ENCODE results near the gene SLC12A7. TPM values are rescaled to one million over a fixed set of nuclear protein-coding genes. Genes with fewer than 3 reads are reported as not detected.

The SLC12A7 gene
- total RNA-seq, 1 experiment from 2014 or later = 28.1 TPM

DNA sequence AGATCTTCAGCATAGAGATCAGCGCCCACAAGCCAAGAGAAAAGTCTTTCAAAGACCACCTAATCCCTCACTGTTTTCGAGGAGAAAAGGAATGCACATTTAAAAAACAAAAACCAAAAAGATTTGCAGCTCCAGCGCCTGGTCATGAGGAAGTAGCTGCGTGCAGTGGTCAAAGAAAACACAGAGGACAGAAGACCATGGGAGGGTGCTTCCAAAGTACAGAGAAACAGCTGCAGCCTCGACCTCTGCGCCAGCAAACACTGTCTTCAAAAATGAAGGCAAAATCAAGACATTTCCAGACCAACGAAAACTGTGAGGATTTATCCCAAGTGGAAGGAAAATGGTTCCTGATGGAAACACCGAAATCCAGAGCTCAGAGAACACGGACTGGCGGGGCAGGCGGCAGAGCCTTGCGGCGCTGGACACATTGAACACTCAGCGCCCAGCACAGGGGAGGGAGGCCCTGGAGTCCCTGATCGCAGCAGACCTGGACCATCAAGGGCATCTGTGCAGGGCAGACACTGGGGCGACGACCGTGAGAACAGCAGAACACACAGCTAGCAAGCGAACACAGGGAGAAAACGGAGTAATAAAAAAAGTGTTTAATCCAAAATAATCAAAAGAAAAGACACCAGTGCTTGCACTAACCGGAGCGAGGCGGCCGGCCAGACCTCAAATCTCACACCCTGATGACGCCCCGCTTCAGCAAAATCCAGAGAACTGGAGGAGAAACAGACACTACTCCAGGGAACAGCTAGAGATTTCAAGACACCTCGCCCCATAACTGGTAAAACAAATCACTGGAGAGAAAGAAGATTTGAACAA is 12.6 kb upstream of the SLC12A7 start:
- H3K36me3 Mint-ChIP-seq = no peaks in the 10 kb centered on the region
- no peak for DNase-seq (ENCODE audit: low spot score)
- no peak overlapping the region for H3K27ac Mint-ChIP-seq
- no peak for TF ChIP-seq ZNF219 (CRISPR knock-in tag; IDR thresholded peaks at IDR 0.05; ENCODE audit: borderline replicate concordance)
- peaks cover 4% of the 10 kb centered on the region for H3K9me3 Mint-ChIP-seq
- H3K27me3 Mint-ChIP-seq (ENCODE audit: low read depth) = no peaks in the 10 kb centered on the region
- no peaks in the 10 kb centered on the region for H3K4me1 Mint-ChIP-seq
- ChIA-PET POLR2A (no interaction called here), CTCF (interaction anchor here (0.8 kb wide), 1 partner anchor 13 kb away, joined by 3 read pairs; no protein-coding TSS in a partner anchor)
- no peak overlapping the region for H3K4me3 Mint-ChIP-seq
- no peak for ATAC-seq

DNA sequence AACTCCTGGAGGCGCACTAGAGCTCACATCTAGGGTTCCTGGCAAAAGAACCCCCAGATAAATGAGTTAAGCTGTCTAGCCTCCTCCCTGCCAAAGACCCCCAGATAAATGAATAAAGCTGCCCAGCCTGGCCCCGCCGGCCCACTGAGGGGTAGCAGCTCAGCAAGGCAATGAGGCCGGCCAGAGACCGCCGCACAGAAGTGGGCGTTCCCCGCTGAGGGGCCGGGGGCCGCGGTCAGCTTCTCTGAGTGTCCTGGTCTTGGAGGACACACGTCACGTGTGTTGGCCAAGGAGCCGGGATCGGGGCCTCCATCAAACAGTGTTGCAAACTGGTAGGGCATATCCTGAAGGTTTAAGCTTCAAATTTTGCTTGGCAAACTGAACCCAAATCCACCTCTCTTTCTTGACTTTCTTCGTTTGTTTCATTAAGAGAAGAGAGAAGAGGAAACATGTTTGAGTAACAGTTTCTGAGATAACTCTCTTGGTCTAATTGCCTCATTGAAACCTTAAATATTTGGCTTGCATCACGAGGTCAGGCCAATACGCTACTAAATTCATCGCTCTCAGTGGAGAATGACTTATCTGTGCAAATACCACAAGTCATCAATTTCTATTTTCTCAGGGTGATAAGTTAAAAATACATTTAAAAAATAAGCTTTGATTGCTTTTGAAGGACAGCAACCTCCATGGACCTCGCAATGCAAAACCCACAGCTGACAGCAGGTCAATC is 11.7 kb upstream of the SLC12A7 start:
- H3K4me1 Mint-ChIP-seq = 0 out of 2 replicates have a peak, but pooled peaks cover 2% of the 10 kb centered on the region
- no peak for ATAC-seq
- no peaks in the 10 kb centered on the region for H3K27me3 Mint-ChIP-seq (ENCODE audit: low read depth)
- peaks cover 4% of the 10 kb centered on the region for H3K9me3 Mint-ChIP-seq
- H3K36me3 Mint-ChIP-seq = no peaks in the 10 kb centered on the region
- no peak for DNase-seq (ENCODE audit: low spot score)
- ChIA-PET CTCF (interaction anchor here (0.8 kb wide), 1 partner anchor 21 kb away, joined by 4 read pairs; no protein-coding TSS in a partner anchor), POLR2A (no interaction called here)
- H3K4me3 Mint-ChIP-seq = no peak overlapping the region
- no peak overlapping the region for H3K27ac Mint-ChIP-seq
- TF ChIP-seq SOX15 (CRISPR knock-in tag; IDR thresholded peaks at IDR 0.05) (no peak), ELF4 (CRISPR knock-in tag; IDR thresholded peaks at IDR 0.05; ENCODE audit: low read depth) (no peak), ATF1 (CRISPR knock-in tag; IDR thresholded peaks at IDR 0.05) (no peak), ZNF317 (CRISPR knock-in tag; IDR thresholded peaks at IDR 0.05; ENCODE audit: borderline replicate concordance, low read depth) (no peak), FOXJ3 (CRISPR knock-in tag; IDR thresholded peaks at IDR 0.05; ENCODE audit: borderline replicate concordance) (no peak), RORB (CRISPR knock-in tag; IDR thresholded peaks at IDR 0.05) (no peak), ZNF416 (CRISPR knock-in tag; IDR thresholded peaks at IDR 0.05) (no peak), FOXK1 (CRISPR knock-in tag; IDR thresholded peaks at IDR 0.05) (no peak), OVOL2 (CRISPR knock-in tag; IDR thresholded peaks at IDR 0.05; ENCODE audit: borderline replicate concordance) (no peak)
- TF ChIP-seq, protein P1, sequence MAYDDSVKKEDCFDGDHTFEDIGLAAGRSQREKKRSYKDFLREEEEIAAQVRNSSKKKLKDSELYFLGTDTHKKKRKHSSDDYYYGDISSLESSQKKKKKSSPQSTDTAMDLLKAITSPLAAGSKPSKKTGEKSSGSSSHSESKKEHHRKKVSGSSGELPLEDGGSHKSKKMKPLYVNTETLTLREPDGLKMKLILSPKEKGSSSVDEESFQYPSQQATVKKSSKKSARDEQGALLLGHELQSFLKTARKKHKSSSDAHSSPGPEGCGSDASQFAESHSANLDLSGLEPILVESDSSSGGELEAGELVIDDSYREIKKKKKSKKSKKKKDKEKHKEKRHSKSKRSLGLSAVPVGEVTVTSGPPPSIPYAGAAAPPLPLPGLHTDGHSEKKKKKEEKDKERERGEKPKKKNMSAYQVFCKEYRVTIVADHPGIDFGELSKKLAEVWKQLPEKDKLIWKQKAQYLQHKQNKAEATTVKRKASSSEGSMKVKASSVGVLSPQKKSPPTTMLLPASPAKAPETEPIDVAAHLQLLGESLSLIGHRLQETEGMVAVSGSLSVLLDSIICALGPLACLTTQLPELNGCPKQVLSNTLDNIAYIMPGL (CRISPR knock-in tag; IDR thresholded peaks at IDR 0.05) = no peak
- TF ChIP-seq, protein P2, sequence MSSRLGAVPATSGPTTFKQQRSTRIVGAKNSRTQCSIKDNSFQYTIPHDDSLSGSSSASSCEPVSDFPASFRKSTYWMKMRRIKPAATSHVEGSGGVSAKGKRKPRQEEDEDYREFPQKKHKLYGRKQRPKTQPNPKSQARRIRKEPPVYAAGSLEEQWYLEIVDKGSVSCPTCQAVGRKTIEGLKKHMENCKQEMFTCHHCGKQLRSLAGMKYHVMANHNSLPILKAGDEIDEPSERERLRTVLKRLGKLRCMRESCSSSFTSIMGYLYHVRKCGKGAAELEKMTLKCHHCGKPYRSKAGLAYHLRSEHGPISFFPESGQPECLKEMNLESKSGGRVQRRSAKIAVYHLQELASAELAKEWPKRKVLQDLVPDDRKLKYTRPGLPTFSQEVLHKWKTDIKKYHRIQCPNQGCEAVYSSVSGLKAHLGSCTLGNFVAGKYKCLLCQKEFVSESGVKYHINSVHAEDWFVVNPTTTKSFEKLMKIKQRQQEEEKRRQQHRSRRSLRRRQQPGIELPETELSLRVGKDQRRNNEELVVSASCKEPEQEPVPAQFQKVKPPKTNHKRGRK (CRISPR knock-in tag; IDR thresholded peaks at IDR 0.05; ENCODE audit: borderline replicate concordance) = no peak
- TF ChIP-seq, protein P3, sequence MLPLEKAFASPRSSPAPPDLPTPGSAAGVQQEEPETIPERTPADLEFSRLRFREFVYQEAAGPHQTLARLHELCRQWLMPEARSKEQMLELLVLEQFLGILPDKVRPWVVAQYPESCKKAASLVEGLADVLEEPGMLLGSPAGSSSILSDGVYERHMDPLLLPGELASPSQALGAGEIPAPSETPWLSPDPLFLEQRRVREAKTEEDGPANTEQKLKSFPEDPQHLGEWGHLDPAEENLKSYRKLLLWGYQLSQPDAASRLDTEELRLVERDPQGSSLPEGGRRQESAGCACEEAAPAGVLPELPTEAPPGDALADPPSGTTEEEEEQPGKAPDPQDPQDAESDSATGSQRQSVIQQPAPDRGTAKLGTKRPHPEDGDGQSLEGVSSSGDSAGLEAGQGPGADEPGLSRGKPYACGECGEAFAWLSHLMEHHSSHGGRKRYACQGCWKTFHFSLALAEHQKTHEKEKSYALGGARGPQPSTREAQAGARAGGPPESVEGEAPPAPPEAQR (CRISPR knock-in tag; IDR thresholded peaks at IDR 0.05) = no peak
- TF ChIP-seq, protein P4, sequence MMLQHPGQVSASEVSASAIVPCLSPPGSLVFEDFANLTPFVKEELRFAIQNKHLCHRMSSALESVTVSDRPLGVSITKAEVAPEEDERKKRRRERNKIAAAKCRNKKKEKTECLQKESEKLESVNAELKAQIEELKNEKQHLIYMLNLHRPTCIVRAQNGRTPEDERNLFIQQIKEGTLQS (CRISPR knock-in tag; conservative IDR thresholded peaks at IDR 0.05) = no peak
- TF ChIP-seq, protein P5, sequence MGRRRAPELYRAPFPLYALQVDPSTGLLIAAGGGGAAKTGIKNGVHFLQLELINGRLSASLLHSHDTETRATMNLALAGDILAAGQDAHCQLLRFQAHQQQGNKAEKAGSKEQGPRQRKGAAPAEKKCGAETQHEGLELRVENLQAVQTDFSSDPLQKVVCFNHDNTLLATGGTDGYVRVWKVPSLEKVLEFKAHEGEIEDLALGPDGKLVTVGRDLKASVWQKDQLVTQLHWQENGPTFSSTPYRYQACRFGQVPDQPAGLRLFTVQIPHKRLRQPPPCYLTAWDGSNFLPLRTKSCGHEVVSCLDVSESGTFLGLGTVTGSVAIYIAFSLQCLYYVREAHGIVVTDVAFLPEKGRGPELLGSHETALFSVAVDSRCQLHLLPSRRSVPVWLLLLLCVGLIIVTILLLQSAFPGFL (CRISPR knock-in tag; IDR thresholded peaks at IDR 0.05; ENCODE audit: borderline replicate concordance) = no peak
- TF ChIP-seq, protein P6, sequence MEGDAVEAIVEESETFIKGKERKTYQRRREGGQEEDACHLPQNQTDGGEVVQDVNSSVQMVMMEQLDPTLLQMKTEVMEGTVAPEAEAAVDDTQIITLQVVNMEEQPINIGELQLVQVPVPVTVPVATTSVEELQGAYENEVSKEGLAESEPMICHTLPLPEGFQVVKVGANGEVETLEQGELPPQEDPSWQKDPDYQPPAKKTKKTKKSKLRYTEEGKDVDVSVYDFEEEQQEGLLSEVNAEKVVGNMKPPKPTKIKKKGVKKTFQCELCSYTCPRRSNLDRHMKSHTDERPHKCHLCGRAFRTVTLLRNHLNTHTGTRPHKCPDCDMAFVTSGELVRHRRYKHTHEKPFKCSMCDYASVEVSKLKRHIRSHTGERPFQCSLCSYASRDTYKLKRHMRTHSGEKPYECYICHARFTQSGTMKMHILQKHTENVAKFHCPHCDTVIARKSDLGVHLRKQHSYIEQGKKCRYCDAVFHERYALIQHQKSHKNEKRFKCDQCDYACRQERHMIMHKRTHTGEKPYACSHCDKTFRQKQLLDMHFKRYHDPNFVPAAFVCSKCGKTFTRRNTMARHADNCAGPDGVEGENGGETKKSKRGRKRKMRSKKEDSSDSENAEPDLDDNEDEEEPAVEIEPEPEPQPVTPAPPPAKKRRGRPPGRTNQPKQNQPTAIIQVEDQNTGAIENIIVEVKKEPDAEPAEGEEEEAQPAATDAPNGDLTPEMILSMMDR (IDR thresholded peaks at IDR 0.05) = no peak
- TF ChIP-seq, protein P7, sequence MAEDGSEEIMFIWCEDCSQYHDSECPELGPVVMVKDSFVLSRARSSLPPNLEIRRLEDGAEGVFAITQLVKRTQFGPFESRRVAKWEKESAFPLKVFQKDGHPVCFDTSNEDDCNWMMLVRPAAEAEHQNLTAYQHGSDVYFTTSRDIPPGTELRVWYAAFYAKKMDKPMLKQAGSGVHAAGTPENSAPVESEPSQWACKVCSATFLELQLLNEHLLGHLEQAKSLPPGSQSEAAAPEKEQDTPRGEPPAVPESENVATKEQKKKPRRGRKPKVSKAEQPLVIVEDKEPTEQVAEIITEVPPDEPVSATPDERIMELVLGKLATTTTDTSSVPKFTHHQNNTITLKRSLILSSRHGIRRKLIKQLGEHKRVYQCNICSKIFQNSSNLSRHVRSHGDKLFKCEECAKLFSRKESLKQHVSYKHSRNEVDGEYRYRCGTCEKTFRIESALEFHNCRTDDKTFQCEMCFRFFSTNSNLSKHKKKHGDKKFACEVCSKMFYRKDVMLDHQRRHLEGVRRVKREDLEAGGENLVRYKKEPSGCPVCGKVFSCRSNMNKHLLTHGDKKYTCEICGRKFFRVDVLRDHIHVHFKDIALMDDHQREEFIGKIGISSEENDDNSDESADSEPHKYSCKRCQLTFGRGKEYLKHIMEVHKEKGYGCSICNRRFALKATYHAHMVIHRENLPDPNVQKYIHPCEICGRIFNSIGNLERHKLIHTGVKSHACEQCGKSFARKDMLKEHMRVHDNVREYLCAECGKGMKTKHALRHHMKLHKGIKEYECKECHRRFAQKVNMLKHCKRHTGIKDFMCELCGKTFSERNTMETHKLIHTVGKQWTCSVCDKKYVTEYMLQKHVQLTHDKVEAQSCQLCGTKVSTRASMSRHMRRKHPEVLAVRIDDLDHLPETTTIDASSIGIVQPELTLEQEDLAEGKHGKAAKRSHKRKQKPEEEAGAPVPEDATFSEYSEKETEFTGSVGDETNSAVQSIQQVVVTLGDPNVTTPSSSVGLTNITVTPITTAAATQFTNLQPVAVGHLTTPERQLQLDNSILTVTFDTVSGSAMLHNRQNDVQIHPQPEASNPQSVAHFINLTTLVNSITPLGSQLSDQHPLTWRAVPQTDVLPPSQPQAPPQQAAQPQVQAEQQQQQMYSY (CRISPR knock-in tag; IDR thresholded peaks at IDR 0.05) = no peak
